IPS-NIHi7 (cell line): ENCODE data around the gene XIST.
"Not testable (repeated sequence)": the region's sequence is repeated elsewhere in the genome, so short reads cannot be mapped to it uniquely, and the experiment has no call there.

Experiments used
- DNase-seq: peaks from one replicate; pipeline ENCODE4 v3.0.0; 2012; ENCODE audit warnings: mixed read lengths; ENCODE audit errors: extremely low spot score

The XIST gene

DNA sequence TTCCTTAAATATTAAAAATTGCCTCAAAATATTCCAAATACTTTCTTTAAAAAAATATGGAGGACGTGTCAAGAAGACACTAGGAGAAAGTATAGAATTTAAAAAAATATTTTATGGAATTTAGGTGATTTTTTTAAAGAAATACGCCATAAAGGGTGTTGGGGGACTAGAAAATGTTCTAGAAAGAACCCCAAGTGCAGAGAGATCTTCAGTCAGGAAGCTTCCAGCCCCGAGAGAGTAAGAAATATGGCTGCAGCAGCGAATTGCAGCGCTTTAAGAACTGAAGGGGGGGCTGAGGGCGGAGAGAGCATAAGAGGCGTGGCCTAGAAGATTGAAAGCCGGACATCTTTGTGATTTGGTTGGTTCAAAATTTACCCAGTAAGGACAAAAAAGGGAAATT is at the start of gene XIST:
XIST (minus strand) TSS at position 248 of the 400 bp plus-strand sequence.
- no peak for DNase-seq

DNA sequence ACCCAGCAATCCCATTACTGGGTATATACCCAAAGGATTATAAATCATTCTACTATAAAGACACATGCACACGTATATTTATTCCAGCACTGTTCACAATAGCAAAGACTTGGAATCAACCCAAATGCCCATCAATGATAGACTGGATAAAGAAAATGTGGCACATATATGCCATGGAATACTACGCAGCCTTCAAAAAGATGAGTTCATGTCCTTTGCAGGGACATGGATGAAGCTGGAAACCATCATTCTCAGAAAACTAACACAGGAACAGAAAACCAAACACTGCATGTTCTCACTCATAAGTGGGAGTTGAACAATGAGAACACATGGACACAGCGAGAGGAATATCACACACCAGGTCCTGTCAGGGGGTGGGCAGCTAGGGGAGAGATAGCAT is 45.8 kb upstream of the XIST start:
- not testable (repeated sequence) for DNase-seq

DNA sequence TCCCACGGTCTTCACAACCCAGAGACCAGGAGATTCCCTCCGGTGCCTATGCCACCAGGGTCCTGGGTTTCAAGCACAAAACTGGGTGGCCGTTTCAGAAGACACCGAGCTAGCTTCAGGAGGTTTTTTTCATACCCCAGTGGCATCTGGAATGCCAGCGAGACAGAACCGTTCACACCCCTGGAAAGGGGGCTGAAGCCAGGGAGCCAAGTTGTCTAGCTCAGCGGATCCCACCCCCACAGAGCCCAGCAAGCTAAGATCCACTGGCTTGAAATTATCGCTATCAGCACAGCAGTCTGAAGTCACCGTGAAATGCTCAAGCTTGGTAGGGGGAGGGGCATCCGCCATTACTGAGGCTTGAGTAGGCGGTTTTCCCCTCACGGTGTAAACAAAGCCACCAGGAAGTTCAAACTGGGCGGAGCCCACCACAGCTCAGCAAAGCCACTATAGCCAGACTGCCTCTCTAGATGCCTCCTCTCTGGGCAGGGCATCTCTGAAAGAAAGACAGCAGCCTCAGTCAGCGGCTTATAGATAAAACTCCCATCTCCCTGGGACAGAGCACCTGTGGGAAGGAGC is 40.1 kb upstream of the XIST start:
- DNase-seq, result not testable (repeated sequence)

DNA sequence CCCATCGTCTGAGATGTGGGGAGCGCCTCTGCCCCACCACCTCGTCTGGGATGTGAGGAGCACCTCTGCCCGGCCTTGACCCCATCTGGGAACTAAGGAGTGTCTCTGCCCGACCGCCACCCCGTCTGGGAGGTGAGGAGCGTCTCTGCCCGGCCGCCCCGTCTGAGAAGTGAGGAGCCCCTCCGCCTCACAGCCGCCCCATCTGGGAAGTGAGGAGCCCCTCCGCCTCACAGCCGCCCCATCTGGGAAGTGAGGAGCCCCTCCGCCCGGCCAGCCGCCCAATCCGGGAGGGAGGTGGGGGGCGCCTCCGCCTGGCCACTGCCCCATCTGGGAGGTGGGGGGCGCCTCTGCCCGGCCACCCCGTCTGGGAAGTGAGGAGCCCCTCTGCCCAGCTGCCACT is 29.7 kb upstream of the XIST start:
- not testable (repeated sequence) for DNase-seq

DNA sequence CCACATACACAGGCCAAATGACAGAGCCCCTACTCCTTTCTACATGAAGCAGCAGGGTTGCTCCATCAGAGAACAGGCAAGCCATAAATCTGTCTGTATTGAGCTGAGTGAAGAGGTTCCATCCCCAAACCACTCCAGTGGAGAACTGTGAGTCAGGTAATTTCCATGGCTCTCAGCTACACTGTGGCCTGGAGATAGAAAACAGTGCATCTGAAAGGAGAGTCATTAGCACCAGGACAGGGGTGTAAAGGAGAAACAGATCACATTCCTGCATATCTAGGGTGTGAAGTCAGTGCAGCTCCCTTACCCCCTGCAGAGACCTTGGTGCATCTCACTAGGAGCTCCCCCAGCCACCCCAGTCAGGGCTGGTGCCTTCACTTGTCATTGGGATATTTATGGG is 25.2 kb upstream of the XIST start:
- peak; percentile 70 for DNase-seq

DNA sequence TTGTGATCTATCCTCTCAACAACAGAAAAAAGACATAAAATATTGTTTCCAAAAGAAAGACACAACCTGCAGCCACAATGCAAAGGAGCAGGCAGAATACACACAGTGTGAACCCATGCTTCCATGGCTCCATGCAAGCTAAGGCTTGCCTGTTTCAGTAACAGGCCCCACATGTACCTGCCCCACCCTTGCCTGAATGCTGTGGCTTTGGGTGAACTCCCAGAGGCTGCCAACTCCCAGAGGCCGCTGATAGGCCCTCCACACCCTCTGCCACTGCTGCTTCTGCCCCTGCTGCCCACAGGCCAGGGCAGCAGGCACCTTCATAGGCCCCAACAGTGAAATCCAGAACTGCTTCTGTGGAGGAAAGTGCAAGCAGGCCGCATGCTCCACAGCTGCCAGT is 24.4 kb upstream of the XIST start:
- DNase-seq, result no peak

DNA sequence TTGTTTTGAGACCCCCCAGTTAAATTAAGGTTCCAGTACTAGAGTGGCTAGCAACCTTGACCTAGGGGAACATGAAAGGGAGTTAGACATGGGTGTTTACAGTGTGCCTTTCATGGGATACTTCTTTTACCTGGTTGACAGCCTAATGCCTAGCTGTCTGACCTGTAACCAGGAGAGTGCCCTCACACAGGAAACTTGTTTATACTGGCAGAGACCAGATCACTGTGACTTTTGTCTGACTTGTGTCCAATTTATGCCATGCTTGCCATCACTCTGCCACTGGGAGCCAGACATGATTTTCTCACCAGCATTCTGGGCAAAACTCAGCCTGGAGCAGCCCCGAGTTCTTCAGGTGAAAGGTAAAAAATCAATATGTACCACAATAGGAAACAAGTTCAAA is 16.4 kb upstream of the XIST start:
- no peak for DNase-seq

DNA sequence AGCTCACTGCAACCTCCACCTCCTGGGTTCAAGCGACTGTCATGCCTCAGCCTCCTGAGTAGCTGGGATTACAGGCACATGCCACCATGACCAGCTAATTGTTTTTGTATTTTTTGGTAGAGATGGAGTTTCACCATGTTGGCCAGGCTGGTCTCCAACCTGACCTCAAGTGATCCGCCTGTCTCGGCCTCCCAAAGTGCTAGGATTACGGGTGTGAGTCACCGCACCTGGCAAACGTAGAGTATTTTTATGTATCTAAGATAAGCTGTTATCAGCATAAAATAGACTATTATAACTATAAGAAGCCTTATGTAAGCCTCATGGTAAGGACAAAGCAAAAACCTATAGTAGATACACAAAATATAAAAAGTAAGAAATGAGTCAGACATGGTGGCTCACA is 14.6 kb upstream of the XIST start:
- no peak for DNase-seq

DNA sequence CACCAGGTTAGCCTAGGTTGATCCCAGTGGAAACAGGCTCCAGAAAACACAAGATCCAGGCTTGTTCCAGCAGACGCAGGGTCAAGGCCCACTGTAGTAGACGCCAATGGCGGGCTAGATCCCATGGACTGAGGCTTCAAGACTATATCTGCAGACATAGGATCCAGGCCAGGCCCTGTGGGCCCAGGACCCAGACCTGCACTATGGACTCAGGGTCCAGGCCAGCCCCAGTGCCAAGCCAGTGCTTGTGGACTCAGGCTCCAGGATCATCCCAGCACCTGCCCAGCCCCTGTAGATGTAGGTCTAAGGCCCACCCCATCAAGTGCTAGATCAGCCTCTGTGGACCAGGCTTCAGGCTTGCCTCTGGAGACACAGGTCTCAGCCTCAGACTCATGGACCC is 11.3 kb upstream of the XIST start:
- DNase-seq, result no peak

DNA sequence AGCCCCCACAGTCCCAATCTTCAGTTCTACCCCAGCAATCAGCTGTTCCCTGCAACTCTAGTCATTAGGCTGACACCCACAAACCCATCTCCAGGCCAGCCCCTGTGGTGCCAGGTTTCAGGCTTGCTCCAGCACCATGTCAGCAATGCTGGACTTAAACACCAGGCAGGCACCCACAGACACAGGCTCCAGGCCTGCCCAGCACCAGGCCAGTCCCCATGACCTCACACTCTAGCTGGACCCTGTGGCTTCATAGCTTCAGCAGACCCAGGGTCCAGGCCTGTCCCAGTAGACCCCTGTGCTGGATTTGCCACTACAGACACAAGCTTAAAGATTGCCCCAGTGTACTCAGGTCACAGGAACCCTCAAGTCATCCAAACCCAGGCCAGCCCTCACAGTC is 10.8 kb upstream of the XIST start:
- DNase-seq, result no peak

DNA sequence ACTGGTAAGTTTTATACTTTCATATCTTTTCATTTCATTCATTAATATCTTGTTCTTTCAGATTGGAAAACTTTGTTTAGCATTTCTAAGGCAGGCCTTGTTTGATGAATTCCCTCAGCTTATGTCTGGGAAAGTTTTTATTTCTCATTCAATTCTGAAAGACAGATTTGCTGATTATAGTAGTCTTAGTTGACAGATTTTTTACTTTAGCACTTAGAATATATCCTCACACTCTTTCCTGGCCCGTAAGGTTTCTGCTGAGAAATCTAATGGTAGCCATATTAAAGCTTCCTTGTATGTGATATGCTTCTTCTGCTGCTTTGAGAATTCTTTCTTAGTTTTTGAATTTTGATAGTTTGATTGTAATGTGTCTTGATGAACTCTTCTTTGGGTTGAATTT is 7.1 kb upstream of the XIST start:
- no peak for DNase-seq

DNA sequence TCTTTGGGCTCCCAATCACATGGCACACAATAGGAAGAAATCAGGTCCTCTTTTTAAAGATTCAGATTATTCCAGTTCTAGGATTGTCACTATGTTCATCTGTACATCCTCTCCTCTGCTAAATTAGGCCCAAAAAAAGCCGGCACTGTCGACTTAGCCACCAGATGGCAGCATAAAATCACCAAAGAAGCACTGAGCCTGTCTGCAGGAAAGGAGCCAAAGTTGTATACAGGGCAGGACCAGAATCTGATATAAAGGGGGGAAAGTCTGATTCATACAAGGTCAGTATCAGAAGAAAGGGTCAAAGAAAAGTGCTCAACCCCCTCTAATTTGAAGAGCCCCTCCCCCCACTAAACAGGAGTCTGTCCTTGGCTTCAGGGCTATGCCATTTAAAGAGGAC is 3.0 kb upstream of the XIST start:
- peak; percentile 67 for DNase-seq

DNA sequence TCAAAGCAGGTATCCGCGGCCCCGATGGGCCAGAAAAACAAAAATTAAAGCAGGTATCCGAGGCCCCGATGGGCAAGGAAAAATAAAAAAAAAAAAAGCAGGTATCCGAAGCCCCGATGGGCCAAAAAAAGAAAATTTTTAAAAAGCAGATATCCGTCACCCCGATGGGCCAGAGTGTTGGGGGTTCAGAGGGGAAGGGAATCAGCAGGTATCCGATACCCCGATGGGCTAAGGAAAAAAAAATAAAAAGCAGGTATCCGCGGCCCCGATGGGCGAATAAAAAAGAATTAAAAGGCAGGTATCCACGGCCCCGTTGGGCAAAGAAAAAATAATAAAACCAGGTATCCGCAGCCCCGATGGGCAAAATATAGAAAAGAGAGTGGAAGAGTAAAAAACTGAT is 492 bp downstream of the XIST start:
- DNase-seq, result no peak

DNA sequence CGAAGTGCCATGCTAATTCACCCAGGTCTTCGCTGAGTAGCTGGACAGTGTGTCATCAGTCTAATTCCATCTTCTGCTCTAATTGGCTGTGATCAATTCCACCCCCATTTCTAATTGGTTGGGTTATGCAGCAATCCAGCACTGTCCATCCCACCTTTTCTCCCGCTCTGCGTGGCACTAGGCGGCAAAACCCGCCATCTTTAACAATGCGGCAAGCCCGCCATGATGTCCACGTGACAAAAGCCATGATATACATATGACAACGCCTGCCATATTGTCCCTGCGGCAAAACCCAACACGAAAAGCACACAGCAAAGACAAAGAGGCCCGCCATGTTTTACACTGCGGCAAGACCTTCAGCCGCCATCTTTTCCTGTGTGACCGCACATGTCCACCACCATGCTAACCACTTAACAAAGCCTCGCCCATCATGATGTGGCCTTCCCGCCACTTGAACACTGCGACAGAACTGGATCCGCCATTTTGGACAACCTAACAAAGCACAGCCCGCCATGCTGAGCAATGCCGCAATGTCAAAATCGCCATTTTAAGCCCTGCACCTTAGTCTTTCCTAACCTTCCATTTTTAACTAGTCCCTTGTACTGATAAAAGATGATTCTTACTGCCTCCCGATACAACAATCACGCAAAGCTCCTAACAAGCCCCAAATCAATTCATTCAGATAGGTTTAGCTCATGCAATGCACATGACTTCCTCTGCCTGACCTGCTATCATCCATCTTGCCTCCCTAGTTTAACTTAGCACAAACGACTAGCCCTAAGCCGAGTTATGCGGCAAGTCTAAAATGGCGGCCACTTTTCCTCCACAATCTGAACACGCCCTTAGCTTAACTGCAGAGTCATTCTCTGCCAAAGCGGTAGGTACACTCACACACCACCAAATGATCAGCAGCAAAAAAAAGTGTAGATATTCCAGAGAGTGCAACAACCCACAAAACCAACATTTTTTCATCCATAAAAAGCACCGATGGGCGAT is 1.2 kb downstream of the XIST start:
- DNase-seq, result no peak

DNA sequence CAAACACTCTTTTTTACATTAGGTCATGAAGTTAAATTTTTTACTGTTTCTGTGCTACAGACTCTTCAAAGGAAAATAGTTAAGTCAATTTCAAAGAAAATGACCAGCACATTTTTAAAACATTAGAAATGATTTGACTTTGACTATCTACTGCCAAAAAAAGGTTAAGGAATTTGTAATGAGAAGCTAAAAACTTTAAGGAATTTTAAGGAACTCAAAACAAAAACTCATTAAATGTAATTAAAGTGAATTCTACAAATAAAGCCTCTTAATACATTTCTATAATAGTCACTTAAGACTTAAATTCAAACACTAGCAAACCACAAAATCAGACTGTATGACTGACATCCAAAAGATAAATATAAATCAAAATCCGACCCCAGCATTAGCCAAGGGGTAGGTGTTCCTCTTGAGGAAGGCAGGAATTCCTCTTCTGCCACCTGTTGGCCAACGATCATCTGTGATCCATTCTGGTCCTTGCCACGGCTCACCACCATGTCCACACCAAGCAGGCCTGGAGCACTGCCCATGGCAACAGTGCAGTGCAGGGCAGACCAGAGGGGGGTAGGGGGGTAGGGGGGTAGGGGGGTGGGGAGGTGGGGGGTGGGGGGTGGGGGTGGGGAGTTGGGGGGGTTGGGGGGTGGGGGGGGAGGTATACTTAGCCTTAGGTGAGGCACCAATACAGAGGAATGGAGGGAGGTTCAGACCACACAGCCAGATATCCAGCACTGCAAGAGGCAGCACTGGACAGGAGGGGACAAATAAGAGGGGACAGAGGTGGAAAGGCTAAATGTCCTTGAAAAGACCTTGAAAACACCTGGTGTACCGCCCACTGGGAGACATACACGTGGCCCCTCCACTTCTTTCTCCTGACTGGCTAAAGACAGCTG is 2.1 kb downstream of the XIST start:
- peak; percentile 51 for DNase-seq

DNA sequence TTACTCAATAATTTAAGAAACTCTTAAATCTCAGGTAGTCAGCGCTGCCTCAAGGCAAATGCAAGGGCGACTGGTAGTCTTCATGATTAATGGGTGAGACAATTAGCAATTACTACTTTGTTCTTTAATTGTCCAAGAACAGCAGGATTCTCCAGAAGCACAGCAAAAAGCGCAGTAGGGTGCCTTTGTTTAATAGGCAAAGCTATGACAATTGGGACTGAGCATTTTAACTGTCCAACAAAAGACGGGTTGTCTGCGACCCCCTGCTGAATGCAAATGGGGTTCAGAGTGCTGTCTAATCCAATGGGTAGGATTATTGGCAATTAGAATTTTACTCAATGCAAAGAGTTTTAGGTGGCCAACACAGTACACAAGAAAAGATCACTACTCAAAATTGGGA is 3.4 kb downstream of the XIST start:
- no peak for DNase-seq

DNA sequence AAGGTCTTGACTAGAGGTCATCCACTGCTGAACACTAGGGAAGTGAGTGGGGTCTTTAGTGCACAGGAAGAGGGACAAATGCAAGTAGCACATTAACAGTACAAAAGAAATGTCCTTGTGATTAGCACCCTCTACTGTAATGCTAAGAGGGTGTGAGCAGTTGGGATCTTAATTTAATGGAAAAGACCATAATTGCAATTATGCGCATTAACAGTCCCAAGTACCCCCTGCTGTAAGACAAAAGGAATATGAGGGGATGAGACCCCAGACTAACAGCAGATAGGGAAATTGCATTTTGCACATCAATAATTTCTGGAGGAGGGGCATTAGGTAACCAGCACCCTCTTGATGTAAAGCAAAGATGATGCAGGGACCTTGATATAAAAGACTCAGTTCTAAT is 4.5 kb downstream of the XIST start:
- no peak for DNase-seq

DNA sequence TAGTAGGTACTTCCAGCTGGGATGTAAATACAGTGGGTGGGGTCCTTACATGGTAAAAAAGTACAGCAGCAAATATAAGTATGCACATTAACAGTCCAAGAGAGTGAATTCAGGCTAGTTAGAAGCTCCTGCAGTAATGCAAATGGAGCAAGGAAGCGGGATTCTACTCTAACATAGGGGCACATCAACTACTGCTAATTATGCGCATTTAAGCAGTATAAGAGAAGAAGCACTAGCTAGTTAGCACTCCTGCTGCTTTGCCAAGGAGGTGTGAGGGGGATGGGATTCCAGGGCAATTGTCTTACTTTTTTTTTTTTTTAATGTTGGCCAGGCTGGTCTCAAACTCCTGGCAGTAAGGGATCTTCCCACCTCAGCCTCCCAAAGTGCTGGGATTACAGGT is 5.4 kb downstream of the XIST start:
- peak; percentile 44 for DNase-seq

DNA sequence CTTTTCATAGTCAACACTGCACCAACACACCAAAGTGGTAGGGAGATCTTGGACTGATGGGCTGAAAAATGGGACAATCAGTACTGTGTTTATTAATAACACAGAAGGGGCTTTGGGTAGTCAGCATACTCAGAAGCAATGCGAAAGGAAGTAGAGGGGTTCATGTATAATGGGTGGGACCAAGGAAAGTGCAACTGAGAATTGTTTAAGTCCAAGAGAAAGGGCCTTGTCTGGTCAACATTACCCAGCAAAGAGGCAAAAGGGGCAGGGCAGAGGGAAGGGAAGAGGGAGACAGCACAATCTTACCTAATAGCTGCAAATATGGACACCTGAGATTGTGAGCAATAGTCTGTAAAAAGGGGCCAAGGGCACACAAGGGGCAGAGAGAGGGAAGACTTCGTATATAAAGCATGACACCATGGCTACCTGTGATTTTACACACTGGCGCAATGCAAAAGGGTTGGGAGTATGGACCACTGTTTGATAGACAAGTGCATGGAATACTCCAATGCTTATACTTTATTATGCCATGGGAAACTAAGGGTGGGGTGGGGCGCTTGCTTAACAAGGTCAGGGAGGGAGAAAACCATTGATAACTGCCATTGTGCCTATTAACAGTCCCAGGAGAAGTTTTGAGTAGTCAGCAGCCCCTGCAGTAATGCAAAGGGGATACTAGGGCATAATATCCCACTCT is 9.8 kb downstream of the XIST start:
- DNase-seq, result no peak

DNA sequence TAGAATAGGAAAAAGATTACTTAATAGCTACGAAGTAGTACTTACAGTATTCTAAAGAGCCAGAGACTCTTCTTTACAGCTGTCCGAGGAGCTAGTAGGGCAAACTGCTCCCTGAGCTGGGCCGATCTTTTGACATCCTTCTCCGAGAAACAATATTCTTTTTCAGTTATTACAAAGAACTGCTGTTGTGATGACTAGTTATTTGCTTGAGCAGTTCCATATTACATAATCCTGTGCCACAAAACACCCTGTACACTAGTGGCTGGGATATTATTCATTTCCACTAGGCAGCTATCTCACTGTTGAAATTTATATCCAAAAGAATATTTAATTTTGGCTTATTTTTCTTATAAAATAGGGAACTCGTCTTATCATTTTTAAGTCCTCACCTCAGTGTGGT is 11.2 kb downstream of the XIST start:
- no peak for DNase-seq

DNA sequence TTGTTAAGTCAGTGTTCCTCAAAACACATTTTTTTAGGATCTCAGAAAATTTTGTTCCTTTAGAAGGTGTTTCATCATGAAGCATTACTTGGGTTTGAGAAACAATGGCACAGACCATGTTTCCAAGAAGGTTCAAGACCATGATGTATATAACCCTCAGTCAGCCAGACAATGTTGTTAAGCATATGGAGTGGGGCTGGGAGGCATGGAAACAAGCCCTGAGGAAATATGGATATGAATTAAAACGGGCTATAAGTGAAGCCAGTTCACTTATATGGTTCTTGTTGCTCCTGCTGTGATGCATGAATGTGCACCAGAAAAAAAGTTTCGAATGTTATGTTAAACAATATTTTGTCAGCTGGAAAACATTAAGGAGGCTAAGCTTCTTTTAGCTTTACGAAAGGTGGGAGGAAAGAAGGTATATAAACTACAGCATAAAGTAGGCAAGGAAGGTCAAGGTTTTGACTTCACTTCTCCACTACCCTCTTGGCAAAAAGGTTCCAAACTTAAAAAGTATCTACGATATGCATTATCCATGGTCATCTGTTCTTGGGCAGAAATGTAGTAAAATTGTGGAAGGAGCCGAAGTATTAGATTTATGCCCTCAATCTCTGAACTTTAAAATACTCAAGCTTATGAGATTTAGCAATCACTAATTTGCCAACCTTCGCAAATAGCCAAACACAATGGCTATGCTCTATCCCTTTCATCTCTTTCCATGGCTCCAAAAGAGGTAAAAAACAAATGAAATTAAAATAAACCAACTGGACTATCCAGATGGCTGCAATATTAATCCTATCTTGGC is 12.2 kb downstream of the XIST start:
- no peak for DNase-seq
